SK-N-MC (cell line): ENCODE data around the gene BACH2.

ENCODE experiments used
- EZH2 ChIP-seq: fragments of 200-600 bp; sonication (generic); IDR thresholded peaks from one replicate; pipeline ENCODE4 v1.6.1; 2017; ENCODE audit warnings: antibody characterized with exemption
- FOXP2 ChIP-seq: optimal IDR thresholded peaks from 2 replicates; pipeline ENCODE3; 2011; ENCODE audit warnings: mild to moderate bottlenecking, moderate library complexity; ENCODE audit not compliant: insufficient read depth; ENCODE audit errors: extremely low read length, control extremely low read depth
- POLR2AphosphoS5 ChIP-seq: IDR thresholded peaks from 2 replicates; pipeline ENCODE4 v1.6.1; 2012; ENCODE audit warnings: mild to moderate bottlenecking, low read depth, low read length, borderline replicate concordance

- TF ChIP-seq POLR2AphosphoS5 (no peak), EZH2 (no peak), FOXP2 (no peak)
Observed at GRCh38 chr6:90218959-90219208, 77.8 kb downstream of the BACH2 start.
